Loucy (cell line): ENCODE measurements around the gene MYBPHL.

Source experiments
- EZH2phosphoT487 ChIP-seq: fragments of 200-600 bp; IDR thresholded peaks from 2 replicates; pipeline ENCODE4 v1.6.1; 2018; ENCODE audit warnings: antibody characterized with exemption, mild to moderate bottlenecking, moderate library complexity, borderline replicate concordance
- TF ChIP-seq, protein P1 (sequence below): fragments of 200-600 bp; sonication (generic); conservative IDR thresholded peaks from 2 replicates; pipeline ENCODE4 v1.5.1; 2014; ENCODE audit warnings: mild to moderate bottlenecking, antibody characterized with exemption, low read length

DNA sequence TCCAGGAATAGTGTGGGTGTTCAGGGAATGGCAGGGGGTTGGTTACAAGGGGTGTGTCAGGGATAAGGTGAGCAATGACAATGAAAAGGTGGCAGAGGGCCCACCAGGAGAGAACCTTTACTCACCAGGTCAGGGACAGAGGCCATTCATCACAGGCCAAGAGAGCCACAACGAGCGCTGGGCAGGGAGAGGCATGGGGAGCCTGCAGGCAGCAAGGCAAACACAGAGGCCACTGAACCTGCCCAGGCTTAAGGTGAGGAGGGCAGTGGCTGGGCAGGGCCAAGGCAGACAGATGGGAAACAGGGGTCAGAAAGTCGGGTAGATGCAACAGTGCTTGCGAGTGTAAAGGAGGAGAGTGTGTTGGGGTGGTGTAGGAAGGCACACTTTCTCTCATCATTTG is 28.3 kb upstream of the MYBPHL start:
- TF ChIP-seq, protein P1, sequence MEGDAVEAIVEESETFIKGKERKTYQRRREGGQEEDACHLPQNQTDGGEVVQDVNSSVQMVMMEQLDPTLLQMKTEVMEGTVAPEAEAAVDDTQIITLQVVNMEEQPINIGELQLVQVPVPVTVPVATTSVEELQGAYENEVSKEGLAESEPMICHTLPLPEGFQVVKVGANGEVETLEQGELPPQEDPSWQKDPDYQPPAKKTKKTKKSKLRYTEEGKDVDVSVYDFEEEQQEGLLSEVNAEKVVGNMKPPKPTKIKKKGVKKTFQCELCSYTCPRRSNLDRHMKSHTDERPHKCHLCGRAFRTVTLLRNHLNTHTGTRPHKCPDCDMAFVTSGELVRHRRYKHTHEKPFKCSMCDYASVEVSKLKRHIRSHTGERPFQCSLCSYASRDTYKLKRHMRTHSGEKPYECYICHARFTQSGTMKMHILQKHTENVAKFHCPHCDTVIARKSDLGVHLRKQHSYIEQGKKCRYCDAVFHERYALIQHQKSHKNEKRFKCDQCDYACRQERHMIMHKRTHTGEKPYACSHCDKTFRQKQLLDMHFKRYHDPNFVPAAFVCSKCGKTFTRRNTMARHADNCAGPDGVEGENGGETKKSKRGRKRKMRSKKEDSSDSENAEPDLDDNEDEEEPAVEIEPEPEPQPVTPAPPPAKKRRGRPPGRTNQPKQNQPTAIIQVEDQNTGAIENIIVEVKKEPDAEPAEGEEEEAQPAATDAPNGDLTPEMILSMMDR = no peak
- no peak for TF ChIP-seq EZH2phosphoT487
